Measurements from ENCODE around the gene SPCS2.
"Not testable (repeated sequence)": the region's sequence is repeated elsewhere in the genome, so short reads cannot be mapped to it uniquely, and the experiment has no call there.

Gene SPCS2

GRCh38 chr11:75011872-75012271 lies 62.8 kb downstream of the SPCS2 start:
- H3K27me3 ChIP-seq (ENCODE audit: insufficient read depth, low read length), result no peaks in the 10 kb centered on the region
- no peaks in the 10 kb centered on the region for H3K4me1 ChIP-seq (ENCODE audit: insufficient read depth, low read length)
- H3K9me3 ChIP-seq (ENCODE audit: insufficient read depth, low read depth, low read length), result no peaks in the 10 kb centered on the region
- peaks cover 26% of the 10 kb centered on the region for H3K36me3 ChIP-seq (ENCODE audit: insufficient read depth, low read depth, low read length)
- H3K9ac ChIP-seq (ENCODE audit: low read depth, low read length), result no peak overlapping the region
- no peak overlapping the region for H3K27ac ChIP-seq (ENCODE audit: low read length)
- H3K4me3 ChIP-seq (ENCODE audit: low read length), result no peak overlapping the region

GRCh38 chr11:75013051-75013450 lies 64.0 kb downstream of the SPCS2 start:
- H3K36me3 ChIP-seq (ENCODE audit: insufficient read depth, low read depth, low read length), result peaks cover 21% of the 10 kb centered on the region

GRCh38 chr11:75014129-75014528 lies 65.1 kb downstream of the SPCS2 start:
- H3K9ac ChIP-seq (ENCODE audit: low read depth, low read length), result no peak overlapping the region
- peaks cover 17% of the 10 kb centered on the region for H3K36me3 ChIP-seq (ENCODE audit: insufficient read depth, low read depth, low read length)
- H3K4me3 ChIP-seq (ENCODE audit: low read length), result no peak overlapping the region
- H3K4me1 ChIP-seq (ENCODE audit: insufficient read depth, low read length), result no peaks in the 10 kb centered on the region
- no peaks in the 10 kb centered on the region for H3K27me3 ChIP-seq (ENCODE audit: insufficient read depth, low read length)
- no peak overlapping the region for H3K27ac ChIP-seq (ENCODE audit: low read length)
- peaks cover 8% of the 10 kb centered on the region for H3K9me3 ChIP-seq (ENCODE audit: insufficient read depth, low read depth, low read length)

More at GRCh38 chr11:75013051-75013450, 64.0 kb downstream of the SPCS2 start:
- Histone ChIP-seq H3K9me3 (ENCODE audit: insufficient read depth, low read depth, low read length) (no peaks in the 10 kb centered on the region), H3K4me3 (ENCODE audit: low read length) (no peak overlapping the region), H3K9ac (ENCODE audit: low read depth, low read length) (no peak overlapping the region), H3K27me3 (ENCODE audit: insufficient read depth, low read length) (no peaks in the 10 kb centered on the region), H3K27ac (ENCODE audit: low read length) (no peak overlapping the region), H3K4me1 (ENCODE audit: insufficient read depth, low read length) (no peaks in the 10 kb centered on the region)

- H3K4me1 ChIP-seq (ENCODE audit: insufficient read depth, low read length); H3K9ac ChIP-seq (ENCODE audit: low read depth, low read length); H3K4me3 ChIP-seq (ENCODE audit: low read length); H3K36me3 ChIP-seq (ENCODE audit: insufficient read depth, low read depth, low read length); H3K27ac ChIP-seq (ENCODE audit: low read length); H3K27me3 ChIP-seq (ENCODE audit: insufficient read depth, low read length): not testable (repeated sequence)
- peaks cover 10% of the 10 kb centered on the region for H3K9me3 ChIP-seq (ENCODE audit: insufficient read depth, low read depth, low read length)
These were observed 70.1 kb downstream of the SPCS2 start for GRCh38 chr11:75019200-75019599.

- H3K9me3 ChIP-seq (ENCODE audit: insufficient read depth, low read depth, low read length), result peaks cover 10% of the 10 kb centered on the region
- H3K4me3 ChIP-seq (ENCODE audit: low read length); H3K27ac ChIP-seq (ENCODE audit: low read length); H3K27me3 ChIP-seq (ENCODE audit: insufficient read depth, low read length); H3K9ac ChIP-seq (ENCODE audit: low read depth, low read length); H3K36me3 ChIP-seq (ENCODE audit: insufficient read depth, low read depth, low read length); H3K4me1 ChIP-seq (ENCODE audit: insufficient read depth, low read length): not testable (repeated sequence)
These were observed 71.3 kb downstream of the SPCS2 start for GRCh38 chr11:75020328-75020727.

GRCh38 chr11:75022296-75022695 lies 73.2 kb downstream of the SPCS2 start:
- Histone ChIP-seq H3K4me3 (ENCODE audit: low read length) (no peak overlapping the region), H3K9me3 (ENCODE audit: insufficient read depth, low read depth, low read length) (peaks cover 10% of the 10 kb centered on the region), H3K9ac (ENCODE audit: low read depth, low read length) (no peak overlapping the region), H3K27me3 (ENCODE audit: insufficient read depth, low read length) (no peaks in the 10 kb centered on the region), H3K4me1 (ENCODE audit: insufficient read depth, low read length) (no peaks in the 10 kb centered on the region), H3K36me3 (ENCODE audit: insufficient read depth, low read depth, low read length) (no peaks in the 10 kb centered on the region), H3K27ac (ENCODE audit: low read length) (no peak overlapping the region)

GRCh38 chr11:75022759-75023396 lies 73.8 kb downstream of the SPCS2 start:
- Histone ChIP-seq H3K9me3 (ENCODE audit: insufficient read depth, low read depth, low read length) (peaks cover 10% of the 10 kb centered on the region), H3K9ac (ENCODE audit: low read depth, low read length) (no peak overlapping the region), H3K4me3 (ENCODE audit: low read length) (no peak overlapping the region), H3K36me3 (ENCODE audit: insufficient read depth, low read depth, low read length) (no peaks in the 10 kb centered on the region), H3K27me3 (ENCODE audit: insufficient read depth, low read length) (no peaks in the 10 kb centered on the region), H3K27ac (ENCODE audit: low read length) (no peak overlapping the region), H3K4me1 (ENCODE audit: insufficient read depth, low read length) (no peaks in the 10 kb centered on the region)

GRCh38 chr11:75023446-75024067 lies 74.5 kb downstream of the SPCS2 start:
- no peaks in the 10 kb centered on the region for H3K36me3 ChIP-seq (ENCODE audit: insufficient read depth, low read depth, low read length)
- H3K9ac ChIP-seq (ENCODE audit: low read depth, low read length), result no peak overlapping the region
- peaks cover 7% of the 10 kb centered on the region; the same call in 1 of the 2 replicates for H3K9me3 ChIP-seq (ENCODE audit: insufficient read depth, low read depth, low read length)
- no peak overlapping the region for H3K27ac ChIP-seq (ENCODE audit: low read length)
- no peaks in the 10 kb centered on the region for H3K27me3 ChIP-seq (ENCODE audit: insufficient read depth, low read length)
- no peaks in the 10 kb centered on the region for H3K4me1 ChIP-seq (ENCODE audit: insufficient read depth, low read length)
- H3K4me3 ChIP-seq (ENCODE audit: low read length), result no peak overlapping the region

GRCh38 chr11:75024068-75024449 lies 75.0 kb downstream of the SPCS2 start:
- Histone ChIP-seq H3K4me3 (ENCODE audit: low read length) (no peak overlapping the region), H3K9ac (ENCODE audit: low read depth, low read length) (no peak overlapping the region), H3K27ac (ENCODE audit: low read length) (no peak overlapping the region), H3K4me1 (ENCODE audit: insufficient read depth, low read length) (no peaks in the 10 kb centered on the region), H3K9me3 (ENCODE audit: insufficient read depth, low read depth, low read length) (peaks cover 3% of the 10 kb centered on the region; the same call in 1 of the 2 replicates), H3K36me3 (ENCODE audit: insufficient read depth, low read depth, low read length) (no peaks in the 10 kb centered on the region), H3K27me3 (ENCODE audit: insufficient read depth, low read length) (no peaks in the 10 kb centered on the region)

GRCh38 chr11:75024764-75025211 lies 75.7 kb downstream of the SPCS2 start:
- no peak overlapping the region for H3K4me3 ChIP-seq (ENCODE audit: low read length)
- H3K9ac ChIP-seq (ENCODE audit: low read depth, low read length), result no peak overlapping the region
- no peaks in the 10 kb centered on the region for H3K27me3 ChIP-seq (ENCODE audit: insufficient read depth, low read length)
- no peak overlapping the region for H3K27ac ChIP-seq (ENCODE audit: low read length)
- H3K4me1 ChIP-seq (ENCODE audit: insufficient read depth, low read length), result no peaks in the 10 kb centered on the region
- no peaks in the 10 kb centered on the region for H3K9me3 ChIP-seq (ENCODE audit: insufficient read depth, low read depth, low read length)
- no peaks in the 10 kb centered on the region for H3K36me3 ChIP-seq (ENCODE audit: insufficient read depth, low read depth, low read length)

- no peak overlapping the region for H3K9ac ChIP-seq (ENCODE audit: low read depth, low read length)
- no peaks in the 10 kb centered on the region for H3K27me3 ChIP-seq (ENCODE audit: insufficient read depth, low read length)
- no peak overlapping the region for H3K4me3 ChIP-seq (ENCODE audit: low read length)
- H3K36me3 ChIP-seq (ENCODE audit: insufficient read depth, low read depth, low read length), result no peaks in the 10 kb centered on the region
- no peaks in the 10 kb centered on the region for H3K4me1 ChIP-seq (ENCODE audit: insufficient read depth, low read length)
- H3K27ac ChIP-seq (ENCODE audit: low read length), result no peak overlapping the region
- H3K9me3 ChIP-seq (ENCODE audit: insufficient read depth, low read depth, low read length), result no peaks in the 10 kb centered on the region
These were observed 76.5 kb downstream of the SPCS2 start for GRCh38 chr11:75025561-75025960.

GRCh38 chr11:75028321-75028720 lies 79.3 kb downstream of the SPCS2 start:
- Histone ChIP-seq H3K9me3 (ENCODE audit: insufficient read depth, low read depth, low read length) (no peaks in the 10 kb centered on the region), H3K9ac (ENCODE audit: low read depth, low read length) (no peak overlapping the region), H3K27ac (ENCODE audit: low read length) (no peak overlapping the region), H3K4me1 (ENCODE audit: insufficient read depth, low read length) (no peaks in the 10 kb centered on the region), H3K4me3 (ENCODE audit: low read length) (no peak overlapping the region), H3K27me3 (ENCODE audit: insufficient read depth, low read length) (no peaks in the 10 kb centered on the region), H3K36me3 (ENCODE audit: insufficient read depth, low read depth, low read length) (no peaks in the 10 kb centered on the region)

Measured in iPS-20b (cell line).